Prostate gland (tissue), 2 donors: ENCODE data around the gene HECW1.

Source experiments
- CTCF ChIP-seq, 4 experiments: fragments of 200-600 bp in 2 of 4; fragments of 450-650 bp in 2 of 4; sonication (generic) in 2 of 4; IDR thresholded peaks; 1 replicate in 3 of 4; 2 replicates in 1 of 4; pipeline ENCODE4 v1.5.1; 2016 to 2019; ENCODE audit warnings: antibody characterized with exemption in 4 of 4, mild to moderate bottlenecking in 2 of 4, moderate library complexity in 2 of 4
- POLR2A ChIP-seq: fragments of 450-650 bp; IDR thresholded peaks from one replicate; pipeline ENCODE4 v1.6.1; 2016; ENCODE audit warnings: antibody characterized with exemption, mild to moderate bottlenecking

GRCh38 chr7:43577485-43577951 is 465.1 kb downstream of the HECW1 start:
- TF ChIP-seq POLR2A (no peak), CTCF (IDR thresholded peaks at IDR 0.05) (no peak)
